ENCODE data around the gene CALCOCO2.

GRCh38 chr17:48818361-48818841 lies 12.4 kb upstream of the CALCOCO2 start:
- TF ChIP-seq YY1 (IDR thresholded peaks at IDR 0.05; ENCODE audit: insufficient read depth, insufficient read length) (no peak), ZNF274 (IDR thresholded peaks at IDR 0.05; ENCODE audit: low read depth, low read length) (no peak)
